Cardiac septum (tissue), 1 donor: ENCODE data around the gene STK4. TPM values are rescaled to one million over a fixed set of nuclear protein-coding genes. Genes with fewer than 3 reads are reported as not detected.

Source experiments
- DNase-seq: peaks from one replicate; pipeline ENCODE4 v3.0.0-alpha.2; 2020; ENCODE audit warnings: low spot score
- intact Hi-C: fragments of 100-400 bp; cut with DNase I; formaldehyde crosslinking; loops from one replicate; pipeline ENCODE4 v1.14.0; 2022
- total RNA-seq: library from RNA; stranded (reverse); fragmentation: NEBNext Ultra II Directional; extraction: Animal tissue kit (Norgen Biotek cat#: 25700); gene quantifications from one replicate; pipeline ENCODE4 v1.2.1, GENCODE V29; 2021
- donor health status: DM: no; HTN: no; CAD: no.

Gene STK4
- total RNA-seq, 1 donor from 2014 or later, result 11.3 TPM

- intact Hi-C loops, result no loop called here
- DNase-seq, result no peak
Observed at GRCh38 chr20:45067558-45067957, 101.2 kb downstream of the STK4 start.

- intact Hi-C loops, result no loop called here
- no peak for DNase-seq
Observed at GRCh38 chr20:45069261-45069660, 102.9 kb downstream of the STK4 start.

- intact Hi-C loops, result no loop called here
- no peak for DNase-seq
Observed at GRCh38 chr20:45070932-45071632, 104.8 kb downstream of the STK4 start.

- DNase-seq, result no peak
- intact Hi-C loops, result no loop called here
Observed at GRCh38 chr20:45072066-45072465, 105.8 kb downstream of the STK4 start.

- no peak for DNase-seq
- intact Hi-C loops, result no loop called here
Observed at GRCh38 chr20:45073221-45073620, 106.9 kb downstream of the STK4 start.

- no peak for DNase-seq
- intact Hi-C loops, result no loop called here
Observed at GRCh38 chr20:45077559-45077958, 111.2 kb downstream of the STK4 start.

GRCh38 chr20:45080867-45081624 is 114.7 kb downstream of the STK4 start:
- DNase-seq, result no peak
- intact Hi-C loops, result no loop called here

- intact Hi-C loops, result no loop called here
- DNase-seq, result no peak
Observed at GRCh38 chr20:45082468-45082867, 116.2 kb downstream of the STK4 start.

GRCh38 chr20:45083127-45083526 is 116.8 kb downstream of the STK4 start:
- intact Hi-C loops, result no loop called here

GRCh38 chr20:45085289-45085688 is 119.0 kb downstream of the STK4 start:
- intact Hi-C loops, result no loop called here
- no peak for DNase-seq

More at GRCh38 chr20:45083127-45083526, 116.8 kb downstream of the STK4 start:
- no peak for DNase-seq

GRCh38 chr20:45085867-45086266 is 119.6 kb downstream of the STK4 start:
- DNase-seq, result no peak
- intact Hi-C loops, result no loop called here

GRCh38 chr20:45087097-45087790 is 120.9 kb downstream of the STK4 start:
- DNase-seq, result no peak
- intact Hi-C loops, result no loop called here

GRCh38 chr20:45087814-45088213 is 121.5 kb downstream of the STK4 start:
- DNase-seq, result no peak
- intact Hi-C loops, result no loop called here

- intact Hi-C loops, result no loop called here
- DNase-seq, result no peak
Observed at GRCh38 chr20:45088247-45088646, 121.9 kb downstream of the STK4 start.

GRCh38 chr20:45090481-45090880 is 124.2 kb downstream of the STK4 start:
- intact Hi-C loops, result no loop called here

GRCh38 chr20:45091366-45091765 is 125.1 kb downstream of the STK4 start:
- intact Hi-C loops, result no loop called here
- no peak for DNase-seq

More at GRCh38 chr20:45090481-45090880, 124.2 kb downstream of the STK4 start:
- DNase-seq, result no peak

GRCh38 chr20:45092898-45093297 is 126.6 kb downstream of the STK4 start:
- intact Hi-C loops, result no loop called here
- no peak for DNase-seq

GRCh38 chr20:45094201-45094600 is 127.9 kb downstream of the STK4 start:
- DNase-seq, result no peak
- intact Hi-C loops, result no loop called here

- DNase-seq, result no peak
- intact Hi-C loops, result loop anchor here (5.0 kb wide), 2 partner anchors 48 to 83 kb away; no protein-coding TSS in a partner anchor
Observed at GRCh38 chr20:45094864-45095574, 128.7 kb downstream of the STK4 start.

- intact Hi-C loops, result loop anchor here (5.0 kb wide), 2 partner anchors 49 to 84 kb away; no protein-coding TSS in a partner anchor
Observed at GRCh38 chr20:45095805-45096238, 129.5 kb downstream of the STK4 start.

More at GRCh38 chr20:45095805-45096238, 129.5 kb downstream of the STK4 start:
- no peak for DNase-seq
